Measurements from ENCODE around the gene MMAB.
"Not testable (repeated sequence)": the region's sequence is repeated elsewhere in the genome, so short reads cannot be mapped to it uniquely, and the experiment has no call there.

The MMAB gene

GRCh38 chr12:109602132-109602531 is 28.8 kb upstream of the MMAB start:
- not testable (repeated sequence) for DNase-seq (ENCODE audit: low spot score)

GRCh38 chr12:109601557-109601956 is 28.3 kb upstream of the MMAB start:
- DNase-seq (ENCODE audit: low spot score) = no peak

GRCh38 chr12:109600995-109601394 is 27.7 kb upstream of the MMAB start:
- DNase-seq (ENCODE audit: low spot score) = no peak

- DNase-seq (ENCODE audit: low spot score) = no peak
These were observed 27.2 kb upstream of the MMAB start for GRCh38 chr12:109600481-109600880.

- no peak for DNase-seq (ENCODE audit: low spot score)
These were observed 25.8 kb upstream of the MMAB start for GRCh38 chr12:109599087-109599486.

- no peak for DNase-seq (ENCODE audit: low spot score)
These were observed 25.1 kb upstream of the MMAB start for GRCh38 chr12:109598428-109598854.

- peak; percentile 85 for DNase-seq (ENCODE audit: low spot score)
These were observed 24.6 kb upstream of the MMAB start for GRCh38 chr12:109597795-109598427.

GRCh38 chr12:109597414-109597794 is 24.1 kb upstream of the MMAB start:
- DNase-seq (ENCODE audit: low spot score) = no peak

GRCh38 chr12:109596418-109597244 is 23.3 kb upstream of the MMAB start:
- no peak for DNase-seq (ENCODE audit: low spot score)

GRCh38 chr12:109595321-109595902 is 22.1 kb upstream of the MMAB start:
- no peak for DNase-seq (ENCODE audit: low spot score)

- no peak for DNase-seq (ENCODE audit: low spot score)
These were observed 21.4 kb upstream of the MMAB start for GRCh38 chr12:109594556-109595317.

GRCh38 chr12:109592905-109593272 is 19.6 kb upstream of the MMAB start:
- no peak for DNase-seq (ENCODE audit: low spot score)

GRCh38 chr12:109592195-109592904 is 19.0 kb upstream of the MMAB start:
- no peak for DNase-seq (ENCODE audit: low spot score)

- DNase-seq (ENCODE audit: low spot score) = no peak
These were observed 17.7 kb upstream of the MMAB start for GRCh38 chr12:109591041-109591440.

- no peak for DNase-seq (ENCODE audit: low spot score)
These were observed 17.3 kb upstream of the MMAB start for GRCh38 chr12:109590566-109590965.

GRCh38 chr12:109589691-109590245 is 16.5 kb upstream of the MMAB start:
- no peak for DNase-seq (ENCODE audit: low spot score)

GRCh38 chr12:109589240-109589590 is 15.9 kb upstream of the MMAB start:
- no peak for DNase-seq (ENCODE audit: low spot score)

- DNase-seq (ENCODE audit: low spot score) = no peak
These were observed 15.3 kb upstream of the MMAB start for GRCh38 chr12:109588461-109589239.

- no peak for DNase-seq (ENCODE audit: low spot score)
These were observed 14.6 kb upstream of the MMAB start for GRCh38 chr12:109587921-109588320.

GRCh38 chr12:109586385-109587296 is 13.3 kb upstream of the MMAB start:
- no peak for DNase-seq (ENCODE audit: low spot score)
